ENCODE data around the gene C2CD2L.
"Not testable (repeated sequence)": the region's sequence is repeated elsewhere in the genome, so short reads cannot be mapped to it uniquely, and the experiment has no call there.

Gene C2CD2L

DNA sequence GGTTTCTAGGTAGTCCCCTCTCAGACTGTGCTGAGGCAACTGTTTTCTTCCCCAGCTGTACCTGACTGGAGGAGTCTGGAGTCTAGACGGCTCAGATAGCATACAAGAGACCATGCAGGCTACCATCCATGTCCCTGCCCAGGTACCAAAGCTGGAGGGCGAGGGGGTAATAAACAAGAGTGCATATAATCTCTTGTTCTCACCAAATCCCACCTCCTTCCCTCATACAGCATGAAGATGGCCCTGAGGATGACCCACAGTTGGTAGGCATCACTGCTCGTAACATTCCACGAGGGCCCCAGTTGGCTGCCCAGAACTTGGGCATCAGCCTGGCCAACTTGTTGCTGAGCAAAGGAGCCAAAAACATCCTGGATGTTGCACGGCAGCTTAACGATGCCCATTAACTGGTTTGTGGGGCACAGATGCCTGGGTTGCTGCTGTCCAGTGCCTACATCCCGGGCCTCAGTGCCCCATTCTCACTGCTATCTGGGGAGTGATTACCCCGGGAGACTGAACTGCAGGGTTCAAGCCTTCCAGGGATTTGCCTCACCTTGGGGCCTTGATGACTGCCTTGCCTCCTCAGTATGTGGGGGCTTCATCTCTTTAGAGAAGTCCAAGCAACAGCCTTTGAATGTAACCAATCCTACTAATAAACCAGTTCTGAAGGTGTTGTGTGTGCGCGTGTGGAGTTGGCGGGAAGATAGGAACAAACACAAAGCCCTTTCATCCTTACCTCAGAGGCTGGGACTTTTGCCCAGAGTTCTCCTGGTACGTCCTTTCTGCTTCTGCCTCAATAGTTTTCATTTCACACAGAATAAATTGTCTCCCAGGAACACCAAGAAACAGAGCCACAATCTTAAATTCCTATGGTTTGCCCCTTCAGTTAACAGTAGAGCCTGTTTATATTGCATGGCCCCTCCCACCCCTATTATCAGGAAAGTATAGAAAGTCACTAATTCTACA, 14.0 kb upstream of the C2CD2L start:
- DNase-seq (ENCODE audit: low read depth in 1 of 2, low spot score in 1 of 2) = no peak

- peak in 1 of 2 donors; percentile 36 for DNase-seq (ENCODE audit: low read depth in 1 of 2, low spot score in 1 of 2)
These were observed 13.0 kb upstream of the C2CD2L start for GRCh38 chr11:119093942-119094815.

- peak in 1 of 2 donors; percentile 49 for DNase-seq (ENCODE audit: low read depth in 1 of 2, low spot score in 1 of 2)
These were observed 12.4 kb upstream of the C2CD2L start for GRCh38 chr11:119094816-119095065.

- peak; percentile 97 to 99 for DNase-seq (ENCODE audit: low read depth in 1 of 2, low spot score in 1 of 2)
These were observed 11.9 kb upstream of the C2CD2L start for GRCh38 chr11:119095066-119095880.

DNA sequence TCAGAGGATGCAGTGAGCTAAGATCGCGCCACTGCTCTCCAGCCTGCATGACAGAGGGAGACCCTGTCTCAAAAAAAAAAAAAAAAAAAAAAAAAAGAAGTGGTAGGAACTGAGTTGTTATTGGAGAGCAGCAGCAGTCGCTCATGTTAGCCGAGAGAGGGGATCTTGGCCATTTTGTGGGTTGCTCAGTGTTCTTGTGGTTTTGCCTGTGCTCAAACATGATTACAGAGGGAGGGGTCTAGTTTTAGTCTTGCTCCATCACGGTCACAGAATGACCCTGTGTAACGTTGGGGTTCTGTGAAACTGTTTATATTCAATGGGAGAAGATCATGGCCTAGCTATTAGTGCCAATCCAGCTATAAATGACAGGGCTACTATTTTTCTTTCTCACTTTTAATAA, 7.4 kb upstream of the C2CD2L start:
- DNase-seq (ENCODE audit: low read depth in 1 of 2, low spot score in 1 of 2) = no peak

- DNase-seq (ENCODE audit: low read depth in 1 of 2, low spot score in 1 of 2) = no peak
These were observed 6.7 kb upstream of the C2CD2L start for GRCh38 chr11:119100246-119100970.

- DNase-seq (ENCODE audit: low read depth in 1 of 2, low spot score in 1 of 2) = no peak
These were observed 6.0 kb upstream of the C2CD2L start for GRCh38 chr11:119100994-119101758.

GRCh38 chr11:119101759-119102423, 5.3 kb upstream of the C2CD2L start, which contains the start of gene DPAGT1:
Gene DPAGT1 (minus strand): TSS chr11:119101853. CDS start chr11:119101655, 198 bp downstream.
- peak; percentile 65 to 76 for DNase-seq (ENCODE audit: low read depth in 1 of 2, low spot score in 1 of 2)

DNA sequence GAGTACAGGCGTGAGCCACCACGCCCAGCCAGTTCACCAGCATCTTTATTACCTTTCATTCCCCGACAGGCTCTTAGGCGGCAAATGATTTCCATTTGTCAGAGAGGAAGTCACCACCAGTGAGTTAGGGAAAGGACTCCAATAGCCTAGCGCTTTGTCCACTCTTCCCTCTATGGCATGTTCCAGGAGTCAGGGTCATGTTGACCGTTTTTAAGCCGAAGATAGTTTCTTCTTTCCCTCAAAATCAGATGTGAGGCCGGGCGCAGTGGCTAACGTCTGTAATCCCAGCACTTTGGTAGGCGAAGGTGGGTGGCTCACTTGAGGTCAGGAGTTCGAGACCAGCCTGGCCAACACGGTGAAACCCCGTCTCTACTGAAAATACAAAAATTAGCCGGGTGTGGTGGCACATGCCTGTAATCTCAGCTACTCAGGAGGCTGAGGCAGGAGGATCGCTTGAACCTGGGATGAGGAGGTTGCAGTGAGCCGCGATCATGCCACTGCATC, 3.9 kb upstream of the C2CD2L start:
- not testable (repeated sequence) for DNase-seq (ENCODE audit: low read depth in 1 of 2, low spot score in 1 of 2)

DNA sequence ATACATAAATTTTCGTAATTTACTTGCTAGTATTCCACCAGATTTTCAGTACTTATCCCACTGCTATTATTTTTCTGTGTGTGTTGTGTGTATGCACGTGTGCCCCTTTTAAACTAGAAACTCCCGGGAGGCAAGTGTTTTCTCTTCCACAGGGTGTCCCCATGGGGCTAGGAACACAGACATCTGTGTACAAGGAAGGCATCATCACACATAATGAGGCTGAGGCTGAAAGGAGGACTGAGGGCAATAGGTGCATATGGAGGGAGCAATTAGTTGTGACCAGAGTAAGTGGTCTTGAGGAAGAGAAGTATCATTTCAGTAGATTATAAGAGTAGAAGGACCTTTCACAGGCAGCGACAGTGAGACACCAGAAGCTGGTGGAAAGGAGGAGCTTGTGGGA, 3.4 kb upstream of the C2CD2L start:
- DNase-seq (ENCODE audit: low read depth in 1 of 2, low spot score in 1 of 2) = no peak

GRCh38 chr11:119107538-119108145, 498 bp downstream of the C2CD2L start:
- no peak for DNase-seq (ENCODE audit: low read depth in 1 of 2, low spot score in 1 of 2)

- no peak for DNase-seq (ENCODE audit: low read depth in 1 of 2, low spot score in 1 of 2)
These were observed 1.2 kb downstream of the C2CD2L start for GRCh38 chr11:119108146-119108856.

DNA sequence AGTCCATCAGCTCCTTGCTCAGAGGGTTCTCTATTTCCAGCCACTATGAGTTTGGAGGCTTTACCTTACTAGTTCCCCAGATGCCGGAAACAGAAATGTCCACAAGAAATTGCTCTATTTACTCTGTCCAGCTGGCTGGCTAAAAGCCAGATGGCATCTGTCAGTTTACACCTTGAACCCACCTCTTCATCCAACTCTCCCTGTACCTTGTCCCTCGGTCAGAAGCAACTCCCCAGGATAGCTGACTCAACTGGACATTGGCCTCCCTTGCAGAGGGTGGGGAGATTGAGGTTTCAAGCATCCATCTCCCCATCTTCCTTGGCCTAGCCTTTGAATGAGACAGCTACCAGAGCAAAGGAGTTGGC, 1.7 kb downstream of the C2CD2L start:
- DNase-seq (ENCODE audit: low read depth in 1 of 2, low spot score in 1 of 2) = no peak

- DNase-seq (ENCODE audit: low read depth in 1 of 2, low spot score in 1 of 2) = no peak
These were observed 2.7 kb downstream of the C2CD2L start for GRCh38 chr11:119109843-119110242.

- no peak for DNase-seq (ENCODE audit: low read depth in 1 of 2, low spot score in 1 of 2)
These were observed 3.3 kb downstream of the C2CD2L start for GRCh38 chr11:119110439-119110838.

DNA sequence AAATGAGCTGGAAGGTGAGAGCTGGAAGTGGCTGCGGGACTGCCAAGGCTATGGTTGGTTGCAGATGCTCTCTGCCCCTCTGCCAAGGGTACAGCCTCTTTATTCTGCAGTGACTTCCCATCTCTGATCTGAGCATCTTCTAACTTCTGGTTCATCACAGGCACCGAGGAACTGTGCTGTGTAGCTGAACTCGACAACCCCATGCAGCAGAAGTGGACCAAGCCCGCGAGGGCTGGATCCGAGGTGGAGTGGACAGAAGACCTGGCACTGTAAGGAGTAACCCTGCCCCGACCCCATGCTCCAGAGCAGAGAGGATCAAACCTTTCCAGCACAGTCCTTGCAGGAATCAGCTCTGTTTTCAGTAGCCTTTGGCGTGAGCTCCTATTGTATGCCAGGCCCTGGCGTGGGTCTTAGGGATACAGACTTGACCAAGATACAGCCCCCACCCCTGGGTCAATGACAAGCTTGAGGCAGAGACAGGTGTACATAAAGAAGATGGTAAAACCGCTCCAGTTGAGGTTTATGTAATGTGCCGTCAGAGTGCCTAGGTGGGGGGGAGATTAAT, 4.3 kb downstream of the C2CD2L start:
- no peak for DNase-seq (ENCODE audit: low read depth in 1 of 2, low spot score in 1 of 2)

DNA sequence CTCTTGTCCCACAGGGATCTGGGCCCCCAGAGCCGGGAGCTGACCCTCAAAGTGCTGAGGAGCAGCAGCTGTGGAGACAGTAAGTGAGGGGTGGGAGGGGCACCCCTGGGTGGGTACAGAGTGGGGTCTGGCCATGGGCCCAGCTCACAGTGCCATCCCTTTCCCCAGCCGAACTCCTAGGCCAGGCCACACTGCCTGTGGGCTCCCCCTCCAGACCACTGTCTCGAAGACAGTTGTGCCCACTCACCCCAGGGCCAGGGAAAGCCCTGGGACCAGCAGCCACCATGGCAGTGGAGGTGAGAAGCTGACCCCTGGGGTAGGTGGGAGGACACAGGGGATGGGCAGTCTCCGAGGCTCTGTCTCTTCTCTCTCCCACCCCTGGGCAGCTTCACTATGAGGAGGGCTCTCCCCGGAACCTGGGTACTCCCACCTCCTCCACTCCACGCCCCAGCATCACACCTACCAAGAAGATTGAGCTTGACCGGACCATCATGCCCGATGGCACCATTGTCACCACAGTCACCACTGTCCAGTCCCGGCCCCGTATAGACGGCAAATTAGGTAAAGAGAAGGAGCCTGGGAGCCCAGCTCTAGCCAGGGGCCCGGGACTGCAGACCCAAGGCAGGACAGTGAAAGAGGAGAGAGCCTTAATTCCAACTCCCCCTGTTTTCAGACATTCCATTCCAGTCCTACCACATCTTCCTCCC, 5.3 kb downstream of the C2CD2L start:
- no peak for DNase-seq (ENCODE audit: low read depth in 1 of 2, low spot score in 1 of 2)

All from activated T-helper 1 cell treated with anti-CD3 and anti-CD28 coated beads, Interleukin-2, amount 50 U/mL, for 16 hours (primary cell).